Measurements from ENCODE around the gene CYP39A1. TPM values are rescaled to one million over a fixed set of nuclear protein-coding genes. Genes with fewer than 3 reads are reported as not detected.

The CYP39A1 gene
- total and polyA plus RNA-seq, 3 donors from 2014 or later, result 6.5 to 14.1 (median 13.5) TPM

GRCh38 chr6:46684771-46685170 is 32.2 kb upstream of the CYP39A1 start:
- no peak for TF ChIP-seq CTCF (IDR thresholded peaks at IDR 0.05)
- no peak for TF ChIP-seq POLR2A (IDR thresholded peaks at IDR 0.05)
- Histone ChIP-seq H3K36me3 (ENCODE audit: low read depth, missing control alignments) (no peaks in the 10 kb centered on the region), H3K9me3 (no peaks in the 10 kb centered on the region), H3K27ac (no peak overlapping the region), H3K27me3 (no peaks in the 10 kb centered on the region), H3K4me3 (no peak overlapping the region), H3K4me1 (no peaks in the 10 kb centered on the region)
- 75 to 78% methylated on average over 4 of the region's 4 CpGs for WGBS, 2 donors
- no peak for DNase-seq
- intact Hi-C loops (cut with DNase I; ENCODE audit: low total_unique reads), result no loop called here

GRCh38 chr6:46677314-46677654 is 24.7 kb upstream of the CYP39A1 start:
- TF ChIP-seq CTCF (IDR thresholded peaks at IDR 0.05), result no peak
- TF ChIP-seq POLR2A (IDR thresholded peaks at IDR 0.05), result no peak
- 74 to 88% methylated on average over 4 of the region's 4 CpGs for WGBS, 2 donors
- no peak for DNase-seq
- Histone ChIP-seq H3K9me3 (no peaks in the 10 kb centered on the region), H3K27me3 (no peaks in the 10 kb centered on the region), H3K4me3 (no peak overlapping the region), H3K36me3 (ENCODE audit: low read depth, missing control alignments) (no peaks in the 10 kb centered on the region), H3K4me1 (no peaks in the 10 kb centered on the region), H3K27ac (no peak overlapping the region)
- intact Hi-C loops (cut with DNase I; ENCODE audit: low total_unique reads), result no loop called here

DNA sequence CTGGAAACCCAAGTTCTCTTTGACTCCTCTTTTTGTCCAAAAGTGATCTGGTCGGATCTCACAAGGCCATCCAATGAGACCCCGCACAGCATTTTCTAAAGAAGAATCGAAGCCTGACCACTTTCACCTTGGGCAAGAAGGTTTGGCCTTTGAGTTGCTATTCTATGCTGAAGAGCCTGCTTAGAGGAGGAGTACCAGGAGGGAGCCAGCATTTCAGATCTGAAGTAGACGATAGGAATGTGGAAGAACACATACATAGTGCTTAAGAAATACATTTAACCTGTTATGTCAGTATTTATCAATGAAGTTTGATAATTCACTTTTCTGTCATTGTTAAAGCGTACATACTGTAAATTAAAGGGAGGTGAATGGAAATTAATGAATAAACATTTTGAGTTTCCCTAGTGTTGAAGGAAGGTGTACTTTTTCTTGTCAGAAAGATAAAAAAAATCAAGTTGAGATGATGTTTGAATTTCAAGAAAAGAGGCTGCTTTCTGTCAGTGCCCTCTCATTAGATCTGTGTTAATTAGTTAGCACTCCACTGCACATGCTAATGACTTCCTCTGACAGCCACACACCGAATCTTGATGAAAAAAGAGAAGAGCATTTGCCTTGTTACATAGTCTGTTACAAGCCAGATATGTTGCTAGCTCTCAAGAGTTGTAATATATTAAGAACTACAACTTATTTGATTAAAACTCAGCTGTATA is 24.1 kb upstream of the CYP39A1 start:
- WGBS, 2 donors, result 83 to 89% methylated on average over 6 of the region's 6 CpGs
- H3K9me3 ChIP-seq, result no peaks in the 10 kb centered on the region
- intact Hi-C loops (cut with DNase I; ENCODE audit: low total_unique reads), result no loop called here
- H3K27me3 ChIP-seq, result no peaks in the 10 kb centered on the region
- TF ChIP-seq CTCF (IDR thresholded peaks at IDR 0.05), result no peak
- TF ChIP-seq POLR2A (IDR thresholded peaks at IDR 0.05), result no peak
- H3K4me3 ChIP-seq, result no peak overlapping the region
- H3K4me1 ChIP-seq, result no peaks in the 10 kb centered on the region
- no peak overlapping the region for H3K27ac ChIP-seq
- no peaks in the 10 kb centered on the region for H3K36me3 ChIP-seq (ENCODE audit: low read depth, missing control alignments)
- DNase-seq, result no peak

DNA sequence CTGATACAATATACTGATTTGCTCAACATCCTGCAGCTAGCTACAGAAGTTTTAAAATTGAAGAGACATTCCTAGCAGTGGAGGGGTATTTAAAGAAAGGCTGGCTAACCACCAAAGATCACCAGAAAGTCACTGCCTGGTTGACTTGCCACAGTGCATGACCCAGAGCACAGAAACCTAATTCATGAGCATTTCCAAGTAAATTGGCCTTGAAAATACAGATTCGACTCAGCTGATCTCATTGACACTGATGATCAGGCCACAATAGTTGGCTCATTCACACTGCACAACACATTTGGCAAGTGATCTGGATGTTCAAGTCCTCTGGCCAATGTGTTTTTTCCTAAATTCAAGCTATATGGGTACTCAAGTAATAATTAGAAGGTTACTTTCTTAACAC is 21.8 kb upstream of the CYP39A1 start:
- WGBS, 2 donors, result 33 to 40% methylated on average over 1 of the region's 1 CpG
- no peaks in the 10 kb centered on the region for H3K27me3 ChIP-seq
- no peak for DNase-seq
- intact Hi-C loops (cut with DNase I; ENCODE audit: low total_unique reads), result no loop called here
- no peaks in the 10 kb centered on the region for H3K36me3 ChIP-seq (ENCODE audit: low read depth, missing control alignments)
- H3K9me3 ChIP-seq, result no peaks in the 10 kb centered on the region
- no peak for TF ChIP-seq CTCF (IDR thresholded peaks at IDR 0.05)
- TF ChIP-seq POLR2A (IDR thresholded peaks at IDR 0.05), result no peak
- no peak overlapping the region for H3K4me3 ChIP-seq
- no peaks in the 10 kb centered on the region for H3K4me1 ChIP-seq
- H3K27ac ChIP-seq, result no peak overlapping the region

DNA sequence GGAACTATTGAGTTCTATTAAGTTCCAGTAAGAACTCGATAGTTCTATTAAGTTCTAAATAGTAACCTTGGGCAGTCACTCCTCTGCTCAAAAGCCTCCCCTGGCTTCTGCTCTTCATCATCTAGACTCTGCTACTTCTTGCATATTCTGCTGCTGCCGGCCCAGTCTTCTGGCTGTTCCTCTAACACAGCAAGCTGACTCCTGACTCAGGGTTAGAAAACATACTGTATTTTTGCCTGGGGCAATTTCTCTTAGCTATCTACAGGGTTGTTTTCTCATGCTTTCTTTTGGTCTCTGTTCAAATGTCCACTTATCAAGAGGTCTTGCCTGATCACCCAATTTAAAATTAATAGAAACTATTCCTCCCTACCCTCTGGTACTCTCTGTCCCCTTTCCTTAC is 14.8 kb upstream of the CYP39A1 start:
- intact Hi-C loops (cut with DNase I; ENCODE audit: low total_unique reads), result no loop called here
- no peak overlapping the region for H3K4me3 ChIP-seq
- TF ChIP-seq POLR2A (IDR thresholded peaks at IDR 0.05) (no peak), CTCF (IDR thresholded peaks at IDR 0.05) (no peak)
- H3K4me1 ChIP-seq, result no peaks in the 10 kb centered on the region
- no peaks in the 10 kb centered on the region for H3K36me3 ChIP-seq (ENCODE audit: low read depth, missing control alignments)
- H3K27ac ChIP-seq, result no peak overlapping the region
- 93 to 96% methylated on average over 2 of the region's 2 CpGs for WGBS, 2 donors
- no peaks in the 10 kb centered on the region for H3K9me3 ChIP-seq
- no peaks in the 10 kb centered on the region for H3K27me3 ChIP-seq
- no peak for DNase-seq
